Measurements from ENCODE around the gene MED4.

GRCh38 chr13:48142436-48142835 lies 47.5 kb upstream of the MED4 start:
- TF ChIP-seq EP300 (IDR thresholded peaks at IDR 0.05) (no peak), CTCF (IDR thresholded peaks at IDR 0.05) (no peak), POLR2A (IDR thresholded peaks at IDR 0.05) (no peak), POLR2AphosphoS5 (IDR thresholded peaks at IDR 0.05) (no peak)
